HEK293T (cell line): ENCODE data around the gene KIAA1549.
"Not testable (repeated sequence)": the region's sequence is repeated elsewhere in the genome, so short reads cannot be mapped to it uniquely, and the experiment has no call there.

Experiments
- ARNT ChIP-seq: fragments of 450-650 bp; IDR thresholded peaks from 2 replicates; pipeline ENCODE4 v1.6.1; 2017; ENCODE audit warnings: mild to moderate bottlenecking
- BHLHE40 ChIP-seq: fragments of 450-650 bp; IDR thresholded peaks from 2 replicates; pipeline ENCODE4 v1.6.1; 2016; ENCODE audit warnings: mild to moderate bottlenecking, moderate library complexity, borderline replicate concordance
- CTBP1 ChIP-seq: fragments of 450-650 bp; IDR thresholded peaks from 2 replicates; pipeline ENCODE4 v1.6.1; 2016; ENCODE audit warnings: borderline replicate concordance
- ELF4 ChIP-seq: fragments of 450-650 bp; IDR thresholded peaks from 2 replicates; pipeline ENCODE4 v1.6.1; 2017; ENCODE audit warnings: antibody characterized with exemption
- FOXA1 ChIP-seq: fragments of 450-650 bp; IDR thresholded peaks from 2 replicates; pipeline ENCODE4 v1.6.1; 2016; ENCODE audit warnings: mild to moderate bottlenecking
- FOXK2 ChIP-seq: fragments of 450-650 bp; IDR thresholded peaks from 2 replicates; pipeline ENCODE4 v1.6.1; 2016; ENCODE audit warnings: mild to moderate bottlenecking
- FOXM1 ChIP-seq: fragments of 450-650 bp; IDR thresholded peaks from 2 replicates; pipeline ENCODE4 v1.6.1; 2017; ENCODE audit warnings: mild to moderate bottlenecking, borderline replicate concordance
- HDGF ChIP-seq: fragments of 450-650 bp; IDR thresholded peaks from 2 replicates; pipeline ENCODE4 v1.6.1; 2017; ENCODE audit warnings: antibody characterized with exemption, borderline replicate concordance
- L3MBTL2 ChIP-seq: fragments of 450-650 bp; conservative IDR thresholded peaks from 2 replicates; pipeline ENCODE4 v1.6.1; 2016; ENCODE audit warnings: mild to moderate bottlenecking
- LEF1 ChIP-seq: fragments of 450-650 bp; IDR thresholded peaks from 2 replicates; pipeline ENCODE4 v1.6.1; 2017; ENCODE audit warnings: mild to moderate bottlenecking, borderline replicate concordance
- NFRKB ChIP-seq: fragments of 450-650 bp; IDR thresholded peaks from 2 replicates; pipeline ENCODE4 v1.6.1; 2016; ENCODE audit warnings: mild to moderate bottlenecking, moderate library complexity
- SP1 ChIP-seq: fragments of 450-650 bp; IDR thresholded peaks from 2 replicates; pipeline ENCODE4 v1.6.1; 2017
- SUZ12 ChIP-seq: fragments of 450-650 bp; IDR thresholded peaks from 2 replicates; pipeline ENCODE4 v1.6.1; 2016; ENCODE audit warnings: mild to moderate bottlenecking
- TARDBP ChIP-seq: fragments of 450-650 bp; IDR thresholded peaks from 2 replicates; pipeline ENCODE4 v1.6.1; 2016

DNA sequence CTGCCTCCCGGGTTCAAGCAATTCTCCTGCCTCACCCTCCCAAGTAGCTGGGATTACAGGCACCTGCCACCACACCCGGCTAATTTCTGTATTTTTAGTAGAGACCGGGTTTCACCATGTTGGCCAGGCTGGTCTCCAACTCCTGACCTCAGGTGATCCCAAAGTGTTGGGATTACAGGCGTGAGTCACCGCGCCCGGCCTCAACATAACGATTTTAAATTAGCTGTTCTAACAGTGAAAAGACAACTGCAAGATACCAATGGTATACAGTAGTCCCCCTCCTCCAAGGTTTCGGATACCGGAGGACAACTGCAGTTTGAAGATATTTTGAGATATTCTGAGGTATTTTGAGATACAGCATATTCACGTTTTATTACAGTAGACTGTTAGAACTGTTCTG lies 5.0 kb downstream of the KIAA1549 start:
- TF ChIP-seq SP1, BHLHE40, FOXM1, HDGF, LEF1, NFRKB, FOXA1, CTBP1, SUZ12, ELF4, FOXK2, ARNT, L3MBTL2, TARDBP: not testable (repeated sequence)
